ENCODE results near the gene FAM89A. TPM values are rescaled to one million over a fixed set of nuclear protein-coding genes. Genes with fewer than 3 reads are reported as not detected.

FAM89A gene
- total RNA-seq, 4 donors from 2014 or later, result 11.1 to 63.0 (median 23.5) TPM

- no peak overlapping the region for H3K27ac ChIP-seq
- no peaks in the 10 kb centered on the region for H3K4me1 ChIP-seq
- H3K36me3 ChIP-seq, result no peaks in the 10 kb centered on the region
- TF ChIP-seq EP300 (IDR thresholded peaks at IDR 0.05) (no peak), POLR2A (IDR thresholded peaks at IDR 0.05) (no peak)
- TF ChIP-seq, protein P1, sequence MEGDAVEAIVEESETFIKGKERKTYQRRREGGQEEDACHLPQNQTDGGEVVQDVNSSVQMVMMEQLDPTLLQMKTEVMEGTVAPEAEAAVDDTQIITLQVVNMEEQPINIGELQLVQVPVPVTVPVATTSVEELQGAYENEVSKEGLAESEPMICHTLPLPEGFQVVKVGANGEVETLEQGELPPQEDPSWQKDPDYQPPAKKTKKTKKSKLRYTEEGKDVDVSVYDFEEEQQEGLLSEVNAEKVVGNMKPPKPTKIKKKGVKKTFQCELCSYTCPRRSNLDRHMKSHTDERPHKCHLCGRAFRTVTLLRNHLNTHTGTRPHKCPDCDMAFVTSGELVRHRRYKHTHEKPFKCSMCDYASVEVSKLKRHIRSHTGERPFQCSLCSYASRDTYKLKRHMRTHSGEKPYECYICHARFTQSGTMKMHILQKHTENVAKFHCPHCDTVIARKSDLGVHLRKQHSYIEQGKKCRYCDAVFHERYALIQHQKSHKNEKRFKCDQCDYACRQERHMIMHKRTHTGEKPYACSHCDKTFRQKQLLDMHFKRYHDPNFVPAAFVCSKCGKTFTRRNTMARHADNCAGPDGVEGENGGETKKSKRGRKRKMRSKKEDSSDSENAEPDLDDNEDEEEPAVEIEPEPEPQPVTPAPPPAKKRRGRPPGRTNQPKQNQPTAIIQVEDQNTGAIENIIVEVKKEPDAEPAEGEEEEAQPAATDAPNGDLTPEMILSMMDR (IDR thresholded peaks at IDR 0.05), result no peak
- H3K9me3 ChIP-seq, result no peaks in the 10 kb centered on the region
- H3K27me3 ChIP-seq, result no peaks in the 10 kb centered on the region
- WGBS, 2 donors, result 93 to 96% methylated on average over 3 of the region's 3 CpGs
- H3K4me3 ChIP-seq, result no peak overlapping the region
- DNase-seq (ENCODE audit: low spot score in 2 of 2), result no peak
Observed at GRCh38 chr1:231064418-231064817, 24.4 kb upstream of the FAM89A start.

GRCh38 chr1:231063331-231063730 lies 23.3 kb upstream of the FAM89A start:
- H3K4me1 ChIP-seq, result no peaks in the 10 kb centered on the region
- H3K36me3 ChIP-seq, result no peaks in the 10 kb centered on the region
- 55 to 66% methylated on average over 6 of the region's 6 CpGs for WGBS, 2 donors
- TF ChIP-seq, protein P1 (IDR thresholded peaks at IDR 0.05), result no peak
- no peak for TF ChIP-seq EP300 (IDR thresholded peaks at IDR 0.05)
- TF ChIP-seq POLR2A (IDR thresholded peaks at IDR 0.05), result no peak
- no peaks in the 10 kb centered on the region for H3K9me3 ChIP-seq
- DNase-seq (ENCODE audit: low spot score in 2 of 2), result no peak
- no peaks in the 10 kb centered on the region for H3K27me3 ChIP-seq
- no peak overlapping the region for H3K4me3 ChIP-seq
- H3K27ac ChIP-seq, result no peak overlapping the region

DNA sequence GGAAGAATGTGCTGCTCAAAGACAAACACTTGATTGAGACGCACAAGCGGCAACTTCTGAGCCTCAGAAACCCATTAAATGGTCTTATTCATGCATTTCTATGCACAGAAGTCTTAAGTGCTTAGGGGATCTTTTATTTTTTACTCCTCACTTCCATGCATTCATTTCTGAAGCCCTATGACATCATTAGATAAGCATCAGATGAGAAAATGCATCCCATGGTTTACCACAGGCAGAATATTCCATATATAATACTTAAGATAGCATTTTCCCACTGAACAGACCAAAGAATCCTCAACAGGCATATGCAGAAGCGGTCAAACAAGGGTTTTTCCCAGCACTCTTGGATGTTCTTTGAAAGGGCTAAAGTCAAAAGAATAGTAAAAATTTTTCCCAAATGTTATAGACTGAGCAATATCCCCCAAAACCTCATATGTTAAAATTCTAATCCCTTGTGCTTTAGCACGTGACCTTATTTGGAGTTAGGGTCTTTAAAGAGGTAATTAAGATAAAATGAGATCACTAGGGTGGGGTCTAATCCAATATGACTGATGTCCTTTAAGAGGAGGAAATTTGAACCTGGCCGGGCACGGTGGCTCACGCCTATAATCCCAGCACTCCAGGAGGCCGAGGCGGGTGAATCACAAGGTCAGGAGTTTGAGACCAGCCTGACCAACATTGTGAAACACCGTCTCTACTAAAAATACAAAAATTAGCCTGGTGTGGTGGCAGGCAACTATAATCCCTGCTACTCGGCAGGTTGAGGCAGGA lies 22.6 kb upstream of the FAM89A start:
- 81 to 86% methylated on average over 11 of the region's 11 CpGs for WGBS, 2 donors
- no peaks in the 10 kb centered on the region for H3K4me1 ChIP-seq

DNA sequence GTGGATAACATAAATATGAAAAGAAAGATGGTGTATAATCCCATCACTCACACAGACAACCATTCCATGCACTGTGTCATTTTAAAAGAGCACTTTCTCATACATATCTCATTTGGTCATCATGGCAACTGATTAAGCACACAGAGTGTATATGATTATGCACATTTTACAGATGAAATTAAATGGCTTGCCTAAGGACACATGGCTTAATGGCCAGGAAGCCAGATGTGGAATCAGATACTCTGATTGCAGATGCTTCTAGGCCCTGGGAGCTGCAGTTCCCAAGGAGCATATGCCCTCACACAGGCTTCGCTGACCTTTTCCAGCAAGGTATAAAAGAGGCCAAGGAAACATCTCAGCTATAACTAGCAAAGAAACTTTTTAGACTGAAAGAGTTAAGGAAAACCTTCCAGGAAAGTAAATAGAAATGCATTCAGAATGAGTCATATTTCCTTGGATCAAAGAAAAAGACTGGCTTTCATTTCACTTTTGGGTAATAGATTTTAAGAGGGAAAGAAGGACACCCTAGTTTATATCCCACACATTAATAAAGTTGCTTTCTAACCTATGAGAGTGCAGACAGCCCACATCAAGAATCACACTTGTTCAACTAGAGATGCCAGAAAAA lies 19.6 kb upstream of the FAM89A start:
- no peaks in the 10 kb centered on the region for H3K4me1 ChIP-seq
- H3K4me3 ChIP-seq, result no peak overlapping the region
- TF ChIP-seq EP300 (IDR thresholded peaks at IDR 0.05) (no peak), POLR2A (IDR thresholded peaks at IDR 0.05) (no peak)
- TF ChIP-seq, protein P1 (IDR thresholded peaks at IDR 0.05), result no peak
- WGBS, 2 donors, result 80 to 88% methylated on average over 1 of the region's 1 CpG
- H3K27ac ChIP-seq, result no peak overlapping the region
- H3K27me3 ChIP-seq, result no peaks in the 10 kb centered on the region
- DNase-seq (ENCODE audit: low spot score in 2 of 2), result no peak
- no peaks in the 10 kb centered on the region for H3K36me3 ChIP-seq
- no peaks in the 10 kb centered on the region for H3K9me3 ChIP-seq

More for the DNA sequence above, 22.6 kb upstream of the FAM89A start:
- H3K4me3 ChIP-seq, result no peak overlapping the region
- DNase-seq (ENCODE audit: low spot score in 2 of 2), result no peak
- no peaks in the 10 kb centered on the region for H3K36me3 ChIP-seq
- no peaks in the 10 kb centered on the region for H3K9me3 ChIP-seq
- H3K27ac ChIP-seq, result no peak overlapping the region
- no peak for TF ChIP-seq POLR2A (IDR thresholded peaks at IDR 0.05)
- TF ChIP-seq EP300 (IDR thresholded peaks at IDR 0.05), result no peak
- no peaks in the 10 kb centered on the region for H3K27me3 ChIP-seq

DNA sequence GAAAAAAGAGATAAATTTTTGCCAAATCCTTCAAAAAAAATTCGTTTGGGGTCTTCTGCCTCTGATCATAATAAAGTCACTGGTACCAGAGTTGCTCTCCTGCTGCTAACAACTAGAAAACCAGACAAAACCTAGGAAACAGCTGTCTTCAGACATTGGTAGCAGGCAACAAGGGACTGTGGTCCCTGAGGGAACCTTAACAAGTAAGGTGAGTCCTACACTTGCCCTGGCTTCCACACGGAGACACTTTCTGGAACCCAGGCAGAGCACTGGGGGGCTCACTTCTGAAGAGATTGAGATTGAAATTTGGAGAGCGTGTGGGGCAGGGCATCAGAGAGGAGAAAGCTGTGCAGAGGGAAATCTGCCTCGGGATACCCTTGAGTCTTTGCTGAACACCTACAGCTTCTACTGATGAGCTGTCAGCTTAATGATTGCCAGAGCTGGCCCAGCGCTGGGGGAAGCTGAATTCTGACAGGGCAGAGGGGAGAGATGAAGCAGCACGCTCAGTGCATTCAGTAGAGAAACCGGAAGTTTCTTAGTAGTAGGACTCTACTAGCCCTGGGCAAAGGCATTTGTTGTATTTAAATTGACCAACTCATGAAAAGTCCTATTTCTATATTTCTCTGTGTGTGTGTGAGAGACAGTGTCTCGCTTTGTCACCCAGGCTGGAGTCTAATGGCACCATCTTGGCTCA lies 18.5 kb upstream of the FAM89A start:
- 66 to 73% methylated on average over 8 of the region's 8 CpGs for WGBS, 2 donors
- no peaks in the 10 kb centered on the region for H3K27me3 ChIP-seq
- TF ChIP-seq POLR2A (IDR thresholded peaks at IDR 0.05) (no peak), EP300 (IDR thresholded peaks at IDR 0.05) (no peak)
- TF ChIP-seq, protein P1 (IDR thresholded peaks at IDR 0.05), result no peak

More for the DNA sequence above, 18.5 kb upstream of the FAM89A start:
- Histone ChIP-seq H3K27ac (no peak overlapping the region), H3K9me3 (no peaks in the 10 kb centered on the region), H3K36me3 (no peaks in the 10 kb centered on the region), H3K4me3 (no peak overlapping the region), H3K4me1 (peaks cover 0 to 9% (median 0%) of the 10 kb centered on the region in 4 donors)
- no peak for DNase-seq (ENCODE audit: low spot score in 2 of 2)

Data from tibial nerve (tissue), 4 donors.